GM04504 (cell line): Measurements from ENCODE around the gene RHCG.

Experiments
- DNase-seq: peaks from one replicate; pipeline ENCODE4 v3.0.0-alpha.2; 2012; ENCODE audit warnings: low read depth

RHCG gene

DNA sequence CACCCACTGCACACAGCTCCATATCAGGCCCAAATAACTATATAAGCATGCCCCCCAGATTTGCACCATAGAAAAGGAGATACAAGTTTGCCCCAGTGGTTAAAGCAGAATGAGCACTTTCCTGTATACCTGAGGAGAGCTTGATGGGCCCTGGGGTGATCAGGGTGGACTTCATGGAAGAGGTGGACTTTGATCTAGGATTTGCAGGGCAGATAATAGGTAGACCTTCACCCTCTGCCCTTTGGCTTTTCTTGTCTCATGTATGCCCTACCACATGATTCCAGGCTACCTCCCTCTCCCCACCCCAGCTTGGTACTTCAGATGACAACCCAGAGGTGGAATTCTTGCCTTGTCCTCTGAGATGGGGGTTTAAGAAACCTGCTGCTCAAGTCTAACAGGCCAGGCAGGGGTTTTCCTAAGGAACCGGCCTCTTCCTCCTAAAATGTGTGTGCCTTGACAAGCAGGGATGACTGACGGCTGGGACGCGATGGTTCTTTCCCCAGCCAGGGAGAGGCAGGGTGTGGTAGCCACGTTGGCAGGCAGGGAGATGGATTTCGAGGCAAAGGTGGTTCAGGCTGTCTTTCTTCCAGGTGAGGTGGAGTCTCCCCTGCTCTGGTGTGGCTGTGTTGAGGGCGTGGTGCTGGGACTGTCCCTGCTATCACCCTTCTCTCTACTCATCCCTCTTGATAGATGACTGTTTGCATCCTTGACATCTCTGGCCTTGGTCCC is 6.6 kb upstream of the RHCG start:
- no peak for DNase-seq

DNA sequence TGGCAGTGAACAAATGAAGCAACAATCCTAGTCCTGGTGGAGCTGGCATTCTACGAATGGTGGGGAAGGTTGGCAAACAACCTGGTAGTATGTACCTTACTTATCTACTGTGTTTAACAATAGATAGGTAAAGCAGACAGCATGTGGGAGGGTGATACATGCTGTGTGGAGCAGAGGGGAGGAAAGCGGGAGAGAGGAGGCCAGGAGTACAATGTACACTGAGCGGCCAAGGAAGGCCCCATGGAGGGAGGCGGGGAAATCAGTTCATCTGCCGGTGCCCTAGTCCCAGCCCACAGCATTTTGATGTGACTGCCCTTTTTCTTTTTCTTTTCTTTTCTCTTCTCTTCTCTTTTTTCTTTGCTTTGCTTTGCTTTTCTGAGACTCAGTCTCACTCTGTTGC is 5.3 kb upstream of the RHCG start:
- DNase-seq, result no peak

- no peak for DNase-seq
These were observed 4.3 kb upstream of the RHCG start for GRCh38 chr15:89500397-89501270.

GRCh38 chr15:89499156-89499555 is 2.8 kb upstream of the RHCG start:
- DNase-seq, result no peak

- DNase-seq, result no peak
These were observed 2.2 kb upstream of the RHCG start for GRCh38 chr15:89498574-89498906.

DNA sequence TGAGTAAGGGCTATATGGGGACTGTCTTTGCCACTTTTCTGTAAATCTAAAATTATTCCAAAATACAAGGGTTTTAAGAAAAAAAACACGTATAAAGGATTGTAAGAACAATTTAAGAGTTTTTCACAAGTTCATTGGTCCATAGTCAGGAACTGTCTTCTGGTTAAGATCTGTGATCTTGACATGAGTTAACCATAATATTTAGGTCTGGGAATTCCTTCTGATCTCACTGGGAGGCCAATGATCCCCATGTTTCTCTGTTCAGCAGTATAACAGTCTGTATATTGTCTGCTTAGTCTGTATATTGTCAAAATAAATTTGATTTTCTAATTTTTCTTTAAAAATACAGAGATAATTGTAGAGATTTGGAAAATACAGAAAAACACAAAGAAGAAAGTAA is 848 bp upstream of the RHCG start:
- DNase-seq, result no peak

DNA sequence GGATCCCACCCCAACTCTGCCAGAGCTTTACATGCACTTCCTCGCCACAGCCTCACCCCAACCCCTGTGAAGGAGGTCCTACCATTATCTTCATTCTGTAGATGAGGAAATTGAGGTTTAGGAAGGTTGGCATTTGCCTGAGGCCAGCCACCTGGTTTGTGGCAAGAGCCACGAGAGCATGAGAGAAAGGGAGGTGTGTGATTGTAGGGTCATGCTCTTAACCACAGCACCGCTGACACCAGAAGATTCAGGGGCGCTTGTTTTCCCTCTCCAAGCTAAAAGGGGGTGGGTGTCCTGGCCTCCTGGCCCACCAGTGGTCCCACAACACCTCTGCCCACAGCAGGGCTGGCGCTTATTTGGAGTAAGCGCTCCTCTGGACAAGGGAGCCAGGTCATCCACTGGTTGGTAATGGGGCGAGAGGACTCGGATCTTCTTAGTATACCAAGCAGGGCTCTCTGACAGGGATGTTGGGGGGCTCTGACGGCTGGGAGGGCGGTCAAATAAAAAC is 691 bp downstream of the RHCG start:
- DNase-seq, result no peak

- no peak for DNase-seq
These were observed 1.3 kb downstream of the RHCG start for GRCh38 chr15:89494941-89495637.

- DNase-seq, result no peak
These were observed 2.4 kb downstream of the RHCG start for GRCh38 chr15:89494031-89494430.

DNA sequence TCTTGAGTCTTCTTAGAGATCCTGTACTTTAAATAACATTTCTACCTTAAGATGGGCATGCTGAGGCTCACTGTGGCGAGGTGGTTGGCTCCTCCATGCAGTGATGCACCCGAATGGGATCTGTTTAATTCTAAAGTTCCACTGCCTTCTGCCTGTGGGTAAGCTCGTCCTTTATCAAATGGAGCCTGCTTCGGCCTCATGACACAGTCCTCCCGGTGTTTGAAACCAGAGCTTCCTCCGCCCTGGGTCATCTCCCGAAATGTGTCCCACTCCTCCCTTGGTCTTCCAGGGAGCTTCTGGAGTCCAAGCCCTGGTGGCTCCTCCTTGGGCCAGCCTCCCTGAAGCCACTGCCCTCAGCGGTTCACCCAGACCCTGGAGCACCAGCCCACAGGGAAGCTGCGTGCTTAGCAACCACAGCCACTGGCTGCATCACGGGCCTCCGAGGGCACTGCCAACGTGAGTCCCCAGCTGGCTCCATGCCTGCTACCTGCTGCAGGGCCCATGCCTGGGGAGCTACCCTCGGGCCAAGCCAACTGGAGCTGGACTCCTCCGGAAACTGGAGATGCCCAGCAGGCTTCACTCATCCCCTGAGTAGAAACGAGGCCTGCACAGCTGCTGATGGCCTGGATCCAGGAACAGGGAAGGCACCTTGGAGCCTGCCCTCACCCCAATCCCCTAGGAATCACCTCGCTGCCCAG is 3.3 kb downstream of the RHCG start:
- DNase-seq, result no peak

DNA sequence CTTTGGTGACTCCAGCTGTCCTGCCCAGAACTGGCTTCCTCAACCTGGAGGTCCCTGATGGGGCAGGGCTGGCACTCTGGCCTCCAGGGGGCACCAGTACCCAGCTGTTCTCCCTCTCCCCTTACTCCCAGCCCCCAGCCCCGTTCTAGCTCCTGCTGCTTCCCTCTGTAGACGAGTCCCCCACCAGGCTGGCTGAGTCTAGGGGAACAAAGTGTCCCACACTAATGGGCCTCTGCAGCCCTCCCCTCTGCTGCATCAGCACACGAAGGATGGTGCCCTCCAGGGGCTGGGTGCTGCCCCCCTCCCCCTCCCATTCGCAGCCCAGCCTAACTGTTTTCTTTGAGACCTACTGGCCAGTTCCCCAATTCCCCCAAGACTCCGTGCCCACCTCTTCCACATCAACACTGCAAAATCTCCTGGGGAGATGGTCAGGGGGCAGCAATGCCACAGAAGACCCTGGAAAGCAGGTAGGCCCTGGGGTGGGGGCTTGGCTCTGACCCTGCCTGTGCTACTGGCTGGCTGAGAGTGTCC is 4.2 kb downstream of the RHCG start:
- DNase-seq, result no peak

- no peak for DNase-seq
These were observed 5.5 kb downstream of the RHCG start for GRCh38 chr15:89490814-89491315.

- DNase-seq, result no peak
These were observed 6.1 kb downstream of the RHCG start for GRCh38 chr15:89490081-89490813.

GRCh38 chr15:89489376-89489775 is 7.0 kb downstream of the RHCG start:
- DNase-seq, result no peak

- DNase-seq, result no peak
These were observed 8.6 kb downstream of the RHCG start for GRCh38 chr15:89487791-89488190.

- no peak for DNase-seq
These were observed 9.7 kb downstream of the RHCG start for GRCh38 chr15:89486726-89487050.

DNA sequence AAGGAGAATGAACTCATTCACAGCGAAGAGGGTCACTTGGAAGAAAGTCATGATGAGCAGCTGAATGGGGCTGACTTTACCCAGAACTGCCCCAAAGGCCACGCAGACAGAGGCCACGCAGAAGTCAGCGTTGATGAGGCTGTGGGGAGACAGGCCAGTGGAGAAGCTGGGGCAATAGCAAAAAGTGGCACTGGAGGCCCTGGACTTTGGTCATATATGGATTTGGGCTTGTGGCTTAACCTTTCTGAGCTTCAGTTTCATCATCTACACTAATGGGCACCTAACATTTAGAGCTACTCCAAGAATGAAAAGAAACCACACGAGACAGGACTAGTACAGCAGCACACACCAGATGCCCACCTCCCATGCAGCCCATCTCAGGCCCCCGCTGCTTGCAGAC is 13.3 kb downstream of the RHCG start:
- no peak for DNase-seq

DNA sequence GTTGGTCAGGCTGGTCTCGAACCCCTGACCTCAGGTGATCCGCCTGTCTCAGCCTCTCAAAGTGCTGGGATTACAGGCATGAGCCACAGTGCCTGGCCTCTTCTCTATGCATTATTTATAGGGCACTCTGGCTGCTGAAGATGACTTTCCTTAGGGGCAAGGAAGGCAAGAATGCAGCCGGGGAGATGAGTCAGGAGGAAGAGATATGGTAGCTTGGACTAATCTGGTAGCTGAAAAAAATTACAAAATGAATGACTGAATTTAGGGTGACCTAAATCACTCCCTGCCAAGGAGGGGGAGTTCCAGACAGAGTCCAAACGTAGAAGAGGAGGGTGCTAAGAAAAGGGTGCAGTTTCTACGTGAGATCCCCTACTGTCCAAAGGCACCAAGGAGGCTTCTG is 14.2 kb downstream of the RHCG start:
- DNase-seq, result no peak

DNA sequence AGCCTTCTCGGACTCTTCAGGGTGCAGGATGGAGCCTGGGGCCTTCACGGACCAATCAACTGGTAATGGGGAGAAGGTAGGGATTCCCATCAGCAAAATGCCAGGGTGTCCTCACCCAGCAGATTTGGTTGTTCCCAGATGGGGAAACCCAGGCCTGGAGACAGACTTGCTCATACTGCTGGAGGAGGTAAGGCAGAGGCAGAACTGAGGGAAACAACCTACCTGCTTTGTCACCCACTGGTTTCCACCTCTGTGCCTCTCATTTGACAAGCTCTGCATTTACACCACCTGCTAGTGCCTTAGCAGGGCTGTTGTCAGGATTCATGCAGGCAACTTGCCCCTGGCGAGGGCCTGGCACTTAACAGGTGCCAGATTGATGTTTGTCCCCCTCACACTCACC is 15.9 kb downstream of the RHCG start:
- DNase-seq, result no peak

GRCh38 chr15:89479173-89479572 is 17.2 kb downstream of the RHCG start:
- no peak for DNase-seq
